Astrocyte of the cerebellum (primary cell): ENCODE data around the gene PRKN.

Experiments used
- DNase-seq: peaks from one replicate; pipeline ENCODE4 v3.0.0-alpha.2; 2011; ENCODE audit warnings: low read depth
- H3K4me3 ChIP-seq: 2 replicates; pipeline ENCODE4 v1.5.1; 2011; ENCODE audit warnings: mild to moderate bottlenecking, low read depth, low read length, moderate library complexity
- in situ Hi-C: cut with HindIII; loops from 2 replicates; pipeline ENCODE4 v1.10.0; 2017; ENCODE audit warnings: low sequenced_read_pairs
- TF ChIP-seq, protein P1 (sequence below): IDR thresholded peaks from 2 replicates; pipeline ENCODE4 v1.5.1; 2012; ENCODE audit warnings: low read length, low read depth, moderate library complexity, mild to moderate bottlenecking; ENCODE audit errors: missing control alignments

PRKN gene

GRCh38 chr6:162389343-162390085, 338.1 kb downstream of the PRKN start:
- TF ChIP-seq, protein P1, sequence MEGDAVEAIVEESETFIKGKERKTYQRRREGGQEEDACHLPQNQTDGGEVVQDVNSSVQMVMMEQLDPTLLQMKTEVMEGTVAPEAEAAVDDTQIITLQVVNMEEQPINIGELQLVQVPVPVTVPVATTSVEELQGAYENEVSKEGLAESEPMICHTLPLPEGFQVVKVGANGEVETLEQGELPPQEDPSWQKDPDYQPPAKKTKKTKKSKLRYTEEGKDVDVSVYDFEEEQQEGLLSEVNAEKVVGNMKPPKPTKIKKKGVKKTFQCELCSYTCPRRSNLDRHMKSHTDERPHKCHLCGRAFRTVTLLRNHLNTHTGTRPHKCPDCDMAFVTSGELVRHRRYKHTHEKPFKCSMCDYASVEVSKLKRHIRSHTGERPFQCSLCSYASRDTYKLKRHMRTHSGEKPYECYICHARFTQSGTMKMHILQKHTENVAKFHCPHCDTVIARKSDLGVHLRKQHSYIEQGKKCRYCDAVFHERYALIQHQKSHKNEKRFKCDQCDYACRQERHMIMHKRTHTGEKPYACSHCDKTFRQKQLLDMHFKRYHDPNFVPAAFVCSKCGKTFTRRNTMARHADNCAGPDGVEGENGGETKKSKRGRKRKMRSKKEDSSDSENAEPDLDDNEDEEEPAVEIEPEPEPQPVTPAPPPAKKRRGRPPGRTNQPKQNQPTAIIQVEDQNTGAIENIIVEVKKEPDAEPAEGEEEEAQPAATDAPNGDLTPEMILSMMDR, result no peak
- in situ Hi-C loops, result no loop called here
- no peak overlapping the region for H3K4me3 ChIP-seq
- DNase-seq, result no peak

- in situ Hi-C loops, result no loop called here
- TF ChIP-seq, protein P1, result no peak
- H3K4me3 ChIP-seq, result no peak overlapping the region
- no peak for DNase-seq
Observed at GRCh38 chr6:162388383-162388777, 339.2 kb downstream of the PRKN start.

- H3K4me3 ChIP-seq, result no peak overlapping the region
- TF ChIP-seq, protein P1, result no peak
- DNase-seq, result no peak
- in situ Hi-C loops, result no loop called here
Observed at GRCh38 chr6:162387718-162388382, 339.7 kb downstream of the PRKN start.

DNA sequence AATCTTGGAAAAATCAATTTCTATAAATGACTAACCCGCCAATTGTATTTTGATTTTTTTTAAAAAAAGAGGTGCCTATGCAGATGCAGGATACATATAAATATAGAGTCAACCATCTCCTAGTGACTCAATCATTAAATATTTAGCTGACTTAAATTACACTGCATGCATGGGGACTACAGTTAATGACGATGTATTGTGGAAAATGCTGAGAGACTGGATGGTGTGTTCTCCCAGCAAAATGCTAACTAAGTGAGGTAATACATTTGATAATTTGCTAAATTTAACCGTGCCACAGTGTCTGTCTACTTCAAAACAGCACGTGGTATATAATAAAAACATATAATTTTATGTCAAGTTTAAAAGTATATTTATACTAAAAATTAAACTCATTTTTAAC, 341.6 kb downstream of the PRKN start:
- DNase-seq, result no peak
- in situ Hi-C loops, result no loop called here
- no peak overlapping the region for H3K4me3 ChIP-seq
- TF ChIP-seq, protein P1, result no peak

GRCh38 chr6:162379757-162380409, 347.7 kb downstream of the PRKN start:
- no peak overlapping the region for H3K4me3 ChIP-seq
- peak; percentile 22 for DNase-seq
- in situ Hi-C loops, result no loop called here
- TF ChIP-seq, protein P1, result no peak

- in situ Hi-C loops, result no loop called here
- no peak overlapping the region for H3K4me3 ChIP-seq
- DNase-seq, result peak; percentile 33
- TF ChIP-seq, protein P1, result no peak
Observed at GRCh38 chr6:162377735-162378134, 349.8 kb downstream of the PRKN start.
